Activated CD8-positive, alpha-beta memory T cell treated with anti-CD3 and anti-CD28 coated beads, Interleukin-2, amount 50 U/mL, for 48 hours (primary cell): Measurements from ENCODE around the gene CST11.
A peak's percentile ranks its signal among the peaks of the same experiment; 100 is the strongest.

Source experiments
- DNase-seq: peaks from one replicate; pipeline ENCODE4 v3.0.0-alpha.2; 2020

CST11 gene

DNA sequence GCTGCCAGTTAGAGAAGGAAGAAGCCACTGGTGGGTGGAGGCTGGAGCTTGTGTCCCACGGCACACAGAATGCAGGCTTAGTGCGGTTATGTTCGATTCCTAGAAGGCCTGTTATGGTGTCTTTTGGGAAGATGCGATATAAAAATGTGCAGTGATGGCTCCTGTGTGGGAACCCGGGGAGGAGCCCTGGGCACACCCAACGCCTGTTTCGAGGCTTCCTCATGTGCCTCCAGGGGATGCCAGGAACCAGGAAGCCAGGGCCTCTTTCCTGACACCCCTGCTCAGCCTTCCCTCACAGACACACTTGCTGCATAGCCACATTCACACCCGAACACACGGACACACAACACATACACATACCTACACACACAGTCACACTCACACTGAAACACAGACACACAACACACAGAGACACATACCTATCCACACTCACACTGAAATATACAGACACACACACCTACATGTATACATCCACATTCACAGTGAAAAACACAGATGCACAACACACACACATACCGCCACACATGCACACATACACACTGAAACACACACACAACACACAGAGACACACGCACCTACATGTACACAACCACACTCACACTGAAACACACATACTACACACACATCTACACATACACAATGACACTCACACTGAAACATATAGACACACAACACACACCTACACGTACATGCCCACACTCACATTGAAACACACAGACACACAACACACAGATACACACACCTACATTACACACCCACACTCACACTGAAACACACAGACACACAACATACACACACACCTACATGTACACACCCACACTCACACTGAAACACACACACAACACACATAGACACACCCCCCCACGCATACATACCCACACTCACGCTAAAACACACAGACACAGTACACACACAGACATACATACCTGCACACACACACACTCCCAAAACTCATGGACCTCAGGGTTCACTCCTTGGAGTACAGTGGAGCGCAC, 1.2 kb upstream of the CST11 start:
- DNase-seq, result no peak

DNA sequence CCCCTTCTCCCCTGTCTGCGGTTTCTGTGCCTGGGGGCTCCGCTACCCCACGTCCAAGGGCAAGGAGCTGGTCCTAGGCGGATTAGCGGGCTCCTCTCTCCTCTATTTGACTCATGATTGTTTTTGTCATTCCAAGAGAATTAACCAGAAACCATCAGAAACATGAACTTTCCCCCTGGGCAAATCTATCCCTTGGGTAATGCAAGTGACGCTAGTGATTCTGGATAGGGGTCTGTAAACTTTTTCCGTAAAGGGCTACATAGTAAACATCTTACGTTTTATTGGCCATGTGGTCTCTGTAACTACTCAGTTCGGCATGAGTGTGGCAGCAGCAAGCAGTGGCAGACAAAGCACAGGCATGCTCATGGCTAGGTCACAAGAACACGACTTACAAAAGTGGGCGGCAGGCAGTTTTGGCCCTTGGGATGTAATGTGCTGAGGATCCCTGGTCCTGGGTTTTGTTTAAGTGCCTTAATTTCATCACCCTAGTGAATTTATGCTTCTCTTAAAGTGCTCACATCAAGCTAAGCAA, 654 bp downstream of the CST11 start:
- no peak for DNase-seq

DNA sequence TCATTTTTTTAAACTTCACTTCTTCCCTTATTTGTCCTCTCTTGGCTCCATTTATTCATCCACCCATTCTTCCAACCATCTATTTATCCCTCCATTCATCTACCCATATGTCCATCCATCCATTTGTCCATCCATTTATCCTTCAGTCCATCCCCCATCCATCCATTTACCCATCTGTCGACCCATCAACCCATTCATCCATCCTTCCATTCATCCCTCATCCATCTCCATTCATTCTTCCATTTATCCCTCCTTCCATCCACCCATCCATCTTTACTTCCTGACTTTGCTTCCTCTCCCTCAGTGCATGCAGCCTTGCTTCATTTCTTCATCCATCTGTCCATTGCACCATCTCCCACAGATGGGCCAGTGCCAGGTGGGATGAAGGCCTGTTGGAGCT, 1.8 kb downstream of the CST11 start:
- DNase-seq, result no peak

DNA sequence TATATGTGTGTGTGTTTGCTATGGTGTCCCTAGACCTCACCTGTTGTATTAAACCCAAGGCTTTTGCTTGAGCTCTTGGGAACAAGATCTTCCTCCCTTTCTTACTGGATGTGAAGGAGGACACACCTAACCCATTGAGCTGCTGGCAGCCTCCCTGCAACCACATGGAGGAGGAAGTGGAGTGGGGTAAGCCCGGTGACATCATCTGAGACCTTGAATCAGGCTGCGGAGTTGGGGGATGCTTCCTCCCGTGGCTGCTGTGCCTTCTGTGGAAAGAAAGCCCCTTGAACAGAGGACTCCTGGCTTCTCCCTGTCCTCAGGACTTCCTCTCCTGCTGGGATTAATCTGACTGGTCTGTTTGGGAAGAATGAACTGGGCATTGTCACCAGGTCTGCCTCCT, 3.3 kb downstream of the CST11 start:
- DNase-seq, result no peak

DNA sequence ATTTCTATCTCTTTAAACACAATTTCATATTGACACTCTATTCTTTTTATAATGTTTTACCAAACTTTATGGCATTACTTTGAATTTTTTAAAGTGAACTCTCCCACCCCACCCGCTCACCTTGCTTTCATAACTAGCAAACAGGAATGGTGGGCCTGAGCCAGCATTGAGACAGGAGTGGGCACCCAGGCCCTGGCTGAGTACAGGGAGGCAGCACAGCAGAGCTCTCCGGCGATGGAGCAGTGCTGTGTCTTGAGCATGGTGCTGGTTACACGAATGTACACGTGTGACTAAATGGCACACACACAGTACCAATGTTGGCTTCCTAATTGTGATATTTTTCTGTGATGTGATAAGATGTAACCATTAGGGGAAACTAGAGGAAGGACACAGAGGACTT, 4.5 kb downstream of the CST11 start:
- DNase-seq, result no peak

DNA sequence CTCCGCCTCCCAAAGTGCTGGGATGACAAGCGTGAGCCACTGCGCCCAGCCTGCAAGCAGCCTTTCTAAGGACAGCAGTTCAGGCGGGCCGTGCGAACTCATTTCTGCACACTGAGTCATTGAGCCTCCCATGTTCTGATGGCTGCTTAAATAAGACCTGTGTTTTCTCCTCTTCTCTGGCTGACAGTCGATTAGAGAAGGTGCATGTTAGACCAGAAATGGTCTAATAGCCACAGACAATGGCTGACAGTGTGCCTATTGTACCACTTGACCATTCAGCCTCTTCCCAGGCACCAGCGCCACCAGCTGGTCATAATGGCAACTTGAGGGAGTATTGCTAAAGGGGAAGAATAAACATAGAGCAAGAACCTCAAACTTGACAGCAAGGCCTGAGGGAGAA, 6.2 kb downstream of the CST11 start:
- no peak for DNase-seq

DNA sequence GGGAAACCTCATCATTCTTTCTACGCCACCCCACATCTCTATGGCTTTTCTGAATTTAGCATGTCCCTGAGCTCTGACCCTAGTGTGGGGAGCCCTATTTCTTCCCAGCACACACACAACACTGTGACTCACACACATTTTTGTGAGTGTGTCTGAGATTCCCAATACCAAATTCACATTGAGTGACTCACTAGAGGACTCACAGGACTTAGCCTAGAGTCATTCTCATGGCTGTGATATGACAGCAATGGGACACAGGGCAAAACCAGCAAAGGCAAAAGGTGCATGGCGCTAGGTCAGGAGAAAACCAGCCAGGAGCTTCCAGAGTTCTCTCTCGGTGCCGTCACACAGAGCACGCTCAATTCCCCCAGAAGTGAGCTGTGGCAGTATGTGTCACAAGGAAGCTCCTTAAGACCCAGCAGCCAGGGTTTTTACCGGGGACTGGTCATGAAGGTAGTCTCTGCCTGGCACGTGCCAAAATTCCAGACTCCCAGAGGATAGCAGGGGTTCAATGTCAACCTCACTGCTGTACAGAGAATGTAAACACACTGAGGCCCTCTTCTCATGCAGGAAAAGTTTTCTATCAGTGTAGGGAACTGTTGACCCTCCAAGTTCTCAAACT, 7.0 kb downstream of the CST11 start:
- DNase-seq, result no peak

DNA sequence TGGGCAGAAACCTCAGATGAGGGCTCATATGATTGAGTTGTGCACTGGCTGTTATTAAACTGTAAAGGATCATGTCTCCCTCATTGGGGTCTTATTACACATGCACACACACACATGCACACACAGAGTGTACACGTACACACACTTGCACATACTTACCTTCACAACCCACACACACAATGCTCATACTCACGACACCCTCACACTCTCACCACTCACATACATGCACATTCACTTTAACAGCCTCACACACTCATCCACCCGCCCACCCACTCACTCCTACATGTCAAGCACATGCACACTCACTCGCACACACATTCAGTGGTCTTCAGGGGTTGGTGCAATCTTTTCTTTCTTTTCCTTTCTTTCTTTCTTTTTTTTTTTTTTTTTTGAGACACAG, 7.8 kb downstream of the CST11 start:
- DNase-seq, result no peak

DNA sequence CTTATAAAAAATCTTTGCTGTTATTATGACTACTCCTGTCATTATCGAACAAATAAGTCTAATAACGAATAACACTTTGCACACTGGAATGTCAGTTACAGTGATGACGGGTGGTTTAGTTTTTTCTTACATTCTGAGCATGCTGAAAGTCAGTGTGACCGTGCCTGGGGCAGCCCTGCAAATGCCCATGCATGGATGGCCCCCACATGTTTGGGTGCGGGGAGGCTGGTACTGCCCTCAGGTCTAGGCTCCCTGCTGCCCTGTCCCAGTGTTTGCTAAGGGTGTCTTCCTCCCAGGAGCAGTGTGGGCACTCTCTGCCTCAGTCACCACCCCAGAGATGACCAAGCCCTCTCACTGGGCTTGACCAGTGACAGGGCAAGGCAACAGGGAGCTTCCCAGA, 10.2 kb downstream of the CST11 start:
- DNase-seq, result no peak

DNA sequence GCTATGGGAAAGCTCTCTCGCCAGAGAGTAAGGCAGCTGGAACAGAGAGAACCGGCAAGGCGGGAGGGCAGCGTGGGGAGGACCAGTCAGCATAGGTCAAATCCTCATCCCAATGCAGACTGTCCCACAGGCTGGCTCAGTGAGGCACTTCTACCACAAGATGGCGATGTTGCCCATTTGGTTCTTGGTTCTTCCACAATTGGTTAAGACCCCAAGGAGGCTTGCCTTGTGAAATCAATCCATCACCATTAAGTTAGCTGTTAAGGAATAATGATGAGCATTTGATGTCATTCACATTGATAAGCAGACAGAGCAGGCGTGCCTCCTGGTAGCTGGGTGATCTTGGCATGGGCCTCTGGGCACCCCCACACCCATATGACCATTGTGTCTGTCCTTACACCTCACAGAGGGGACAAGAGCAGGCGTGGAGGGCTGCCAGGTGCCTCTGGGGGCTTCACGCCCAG, 10.8 kb downstream of the CST11 start:
- DNase-seq, result peak; percentile 76

DNA sequence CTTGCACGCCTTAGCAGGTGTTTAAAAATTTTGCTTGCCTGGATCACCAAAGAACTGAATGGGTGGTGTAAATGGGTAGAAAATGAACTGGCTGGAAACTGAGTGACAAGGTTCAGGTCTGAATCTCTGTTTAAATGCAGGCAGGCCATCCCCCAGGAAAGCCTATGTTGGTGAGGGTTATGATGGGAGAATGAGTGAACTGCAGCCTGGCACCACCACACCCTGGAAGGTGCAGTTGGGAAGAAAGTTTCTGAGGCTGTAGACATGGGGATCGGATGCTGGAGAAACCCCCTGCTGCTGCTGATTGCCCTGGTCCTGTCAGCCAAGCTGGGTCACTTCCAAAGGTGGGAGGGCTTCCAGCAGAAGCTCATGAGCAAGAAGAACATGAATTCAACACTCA, 12.7 kb downstream of the CST11 start:
- DNase-seq, result no peak

DNA sequence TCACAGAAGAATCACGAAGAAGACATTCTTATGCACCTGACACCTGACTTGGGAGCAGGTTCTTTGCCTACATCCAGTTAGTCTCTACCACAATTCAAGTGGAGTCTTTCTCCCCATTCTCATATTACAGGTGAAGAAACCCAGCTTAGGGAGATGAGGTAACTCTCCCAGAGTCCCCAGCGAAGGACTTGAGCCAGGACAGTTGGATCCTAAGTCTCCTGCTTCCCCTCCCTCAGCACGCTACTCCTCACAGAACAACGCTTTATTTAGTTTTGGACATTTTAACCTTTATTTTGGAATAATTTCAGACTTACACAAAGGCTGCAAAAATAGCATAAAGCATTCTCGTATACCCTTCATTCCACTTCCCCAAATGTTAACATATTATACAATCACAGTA, 14.0 kb downstream of the CST11 start:
- DNase-seq, result no peak

DNA sequence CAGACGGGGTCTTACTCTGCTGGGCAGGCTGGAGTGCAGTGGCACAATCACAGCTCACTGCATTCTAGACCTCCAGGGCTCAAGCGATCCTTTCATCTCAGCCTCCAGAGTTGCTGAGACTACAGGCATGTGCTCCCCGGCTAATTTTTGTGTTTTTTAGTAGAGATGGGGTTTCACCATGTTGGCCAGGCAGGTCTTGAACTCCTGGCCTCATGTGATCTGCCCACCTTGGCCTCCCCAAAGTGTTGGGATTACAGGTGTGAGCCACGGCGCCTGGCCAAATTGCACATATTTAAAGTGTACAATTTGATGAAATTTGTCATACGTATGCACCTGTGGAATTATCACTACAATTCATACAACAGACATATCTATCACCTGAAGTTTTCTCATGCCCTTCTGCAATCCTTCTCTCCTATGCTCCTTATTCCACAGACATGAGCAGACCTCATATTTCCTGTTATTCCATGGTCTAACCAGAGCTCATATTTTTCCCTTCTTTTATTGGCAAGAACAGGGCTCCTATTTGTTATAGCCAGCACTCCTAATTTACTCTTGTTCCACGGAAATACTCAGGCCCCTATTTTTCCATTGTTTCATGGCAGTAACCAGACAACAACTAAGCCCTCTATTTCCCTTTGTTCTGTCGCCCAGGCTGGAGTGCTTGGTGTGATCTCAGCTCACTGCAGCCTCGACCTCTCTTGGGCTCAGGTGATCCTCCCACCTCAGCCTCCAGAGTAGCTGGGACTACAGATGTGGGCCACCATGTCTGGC, 15.4 kb downstream of the CST11 start:
- no peak for DNase-seq

DNA sequence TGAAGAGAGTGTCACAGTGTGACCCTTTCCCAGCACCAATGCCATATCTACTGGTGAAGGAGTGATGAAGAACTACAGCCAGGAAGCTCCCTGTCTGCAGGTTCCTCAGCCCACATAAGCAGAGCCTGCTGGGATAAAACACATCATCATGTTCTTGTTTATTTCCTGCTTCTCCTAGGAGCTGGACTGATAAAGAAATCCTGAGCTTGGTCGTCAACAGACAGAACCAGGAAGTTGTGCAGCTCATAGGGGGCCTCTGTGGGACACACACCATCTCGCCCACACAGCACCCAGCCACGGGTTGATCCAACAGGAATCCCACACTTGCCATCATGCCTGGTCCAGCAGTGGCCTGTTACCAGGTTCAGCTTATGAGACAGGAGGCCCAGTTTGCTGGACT, 16.0 kb downstream of the CST11 start:
- DNase-seq, result no peak

DNA sequence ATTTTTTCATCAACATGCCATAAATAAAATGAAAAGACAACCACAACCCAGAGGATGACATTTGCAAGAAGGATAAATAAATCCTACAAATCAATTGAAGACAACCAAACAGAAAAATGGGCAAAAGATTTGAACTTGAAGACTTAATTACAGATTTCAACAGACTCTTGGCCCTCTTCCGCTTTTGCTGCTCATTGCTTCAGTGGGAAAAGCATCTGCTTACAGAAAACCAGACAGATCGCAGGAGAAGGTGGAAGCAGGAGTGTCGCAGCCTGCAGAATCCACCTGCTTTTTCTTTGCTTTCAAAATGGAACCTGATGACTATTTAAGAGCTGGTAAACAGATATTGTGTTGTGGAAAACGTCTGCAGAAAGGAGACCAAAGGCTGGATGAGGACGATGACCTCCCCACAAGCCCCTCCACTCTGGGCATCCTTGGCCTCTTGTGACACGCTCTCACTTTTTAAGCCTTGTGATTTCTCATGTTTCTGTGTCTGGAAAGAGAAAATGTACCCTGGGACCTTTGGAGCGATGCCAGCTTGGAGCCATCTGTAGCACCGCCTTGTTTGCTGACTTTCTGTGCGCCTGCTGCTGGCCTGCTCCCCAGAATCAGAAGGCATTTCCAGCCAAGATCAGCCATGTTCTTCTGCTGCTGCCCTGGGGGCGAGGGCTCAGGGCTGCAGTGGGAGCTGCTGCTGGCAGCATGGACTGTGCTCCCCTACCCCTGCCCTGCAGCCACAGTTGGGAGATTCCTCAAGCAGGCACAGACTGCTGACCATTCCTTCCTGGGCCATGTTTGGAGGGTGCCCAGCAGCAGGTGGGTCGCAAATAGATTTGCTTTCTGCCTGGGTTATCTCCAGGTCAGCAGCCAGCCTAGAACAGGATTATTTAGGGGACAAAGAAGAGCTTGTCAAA, 16.8 kb downstream of the CST11 start:
- DNase-seq, result no peak

DNA sequence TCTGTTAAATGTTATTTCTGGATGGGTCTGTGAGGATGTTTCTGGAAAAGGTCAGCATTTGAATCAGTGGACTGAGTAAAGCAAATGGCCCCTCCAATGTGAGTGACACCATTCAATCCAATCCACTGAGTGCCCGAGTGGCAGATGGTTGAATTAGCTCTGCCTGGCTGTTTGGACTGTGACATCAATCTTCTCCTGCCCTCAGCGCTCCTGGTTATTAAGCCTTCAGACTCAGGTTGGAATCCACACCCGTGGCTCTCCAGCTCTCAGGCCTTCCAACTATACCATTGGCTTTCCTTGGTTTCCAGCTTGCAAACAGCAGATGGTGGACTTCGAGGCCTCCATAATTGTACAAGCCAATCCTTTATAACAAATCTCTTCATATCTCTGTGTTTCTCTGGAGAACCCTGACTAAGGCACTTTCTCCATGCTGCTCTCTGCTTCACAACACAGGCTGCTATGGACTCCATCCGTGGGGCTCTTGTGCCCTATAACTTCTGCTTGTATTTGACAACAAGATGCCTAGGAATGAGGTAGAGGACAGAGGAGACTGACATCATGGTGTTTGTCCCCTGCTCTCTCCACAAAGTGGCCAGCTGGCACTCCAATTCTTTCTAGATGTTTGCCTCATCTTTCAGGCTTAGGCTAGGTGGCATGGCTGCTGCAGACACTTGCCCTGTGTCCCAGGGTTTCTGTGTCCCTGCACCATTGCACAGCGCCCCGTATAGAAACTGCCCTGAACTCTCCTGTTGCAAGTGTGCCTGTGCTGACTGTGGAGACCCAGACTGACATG, 18.0 kb downstream of the CST11 start:
- no peak for DNase-seq

DNA sequence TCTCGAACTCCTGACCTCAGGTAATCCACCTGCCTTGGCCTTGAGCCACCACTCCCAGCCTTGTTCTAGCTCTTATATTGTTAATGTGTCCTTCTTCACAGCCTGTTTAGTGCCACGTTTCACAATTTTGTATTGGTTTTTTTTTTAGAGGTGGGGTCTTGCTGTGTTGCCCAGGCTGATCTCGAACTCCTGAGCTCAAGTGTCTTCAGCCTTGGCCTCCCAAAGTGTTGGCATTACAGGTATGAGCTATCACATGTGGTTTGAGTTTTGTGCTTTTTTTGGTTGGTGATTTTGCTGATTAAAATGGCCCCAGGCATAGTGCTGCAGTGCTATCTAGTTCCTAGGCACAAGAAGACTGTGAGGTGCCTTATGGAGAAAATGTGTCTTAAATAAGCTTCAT, 19.0 kb downstream of the CST11 start:
- DNase-seq, result no peak

DNA sequence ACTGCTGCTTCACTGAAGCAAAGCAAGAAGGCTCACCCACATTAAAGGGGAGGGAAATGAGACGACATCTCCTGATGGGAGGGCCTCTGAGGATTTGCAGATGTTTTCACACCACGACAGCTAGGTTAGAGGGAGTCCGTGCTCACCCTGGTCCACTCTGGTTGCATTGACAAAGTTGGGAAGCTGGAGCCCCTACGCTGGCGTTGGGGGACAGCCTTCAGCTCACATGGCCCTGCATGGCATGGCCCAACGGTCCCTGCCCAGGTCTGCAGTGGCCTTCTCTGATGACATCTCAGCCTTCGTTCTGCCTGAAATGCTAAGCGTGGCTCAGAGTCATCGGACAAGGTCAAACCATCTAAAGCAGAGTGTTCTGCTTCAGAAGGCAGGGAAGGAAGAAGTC, 27.5 kb downstream of the CST11 start:
- no peak for DNase-seq

DNA sequence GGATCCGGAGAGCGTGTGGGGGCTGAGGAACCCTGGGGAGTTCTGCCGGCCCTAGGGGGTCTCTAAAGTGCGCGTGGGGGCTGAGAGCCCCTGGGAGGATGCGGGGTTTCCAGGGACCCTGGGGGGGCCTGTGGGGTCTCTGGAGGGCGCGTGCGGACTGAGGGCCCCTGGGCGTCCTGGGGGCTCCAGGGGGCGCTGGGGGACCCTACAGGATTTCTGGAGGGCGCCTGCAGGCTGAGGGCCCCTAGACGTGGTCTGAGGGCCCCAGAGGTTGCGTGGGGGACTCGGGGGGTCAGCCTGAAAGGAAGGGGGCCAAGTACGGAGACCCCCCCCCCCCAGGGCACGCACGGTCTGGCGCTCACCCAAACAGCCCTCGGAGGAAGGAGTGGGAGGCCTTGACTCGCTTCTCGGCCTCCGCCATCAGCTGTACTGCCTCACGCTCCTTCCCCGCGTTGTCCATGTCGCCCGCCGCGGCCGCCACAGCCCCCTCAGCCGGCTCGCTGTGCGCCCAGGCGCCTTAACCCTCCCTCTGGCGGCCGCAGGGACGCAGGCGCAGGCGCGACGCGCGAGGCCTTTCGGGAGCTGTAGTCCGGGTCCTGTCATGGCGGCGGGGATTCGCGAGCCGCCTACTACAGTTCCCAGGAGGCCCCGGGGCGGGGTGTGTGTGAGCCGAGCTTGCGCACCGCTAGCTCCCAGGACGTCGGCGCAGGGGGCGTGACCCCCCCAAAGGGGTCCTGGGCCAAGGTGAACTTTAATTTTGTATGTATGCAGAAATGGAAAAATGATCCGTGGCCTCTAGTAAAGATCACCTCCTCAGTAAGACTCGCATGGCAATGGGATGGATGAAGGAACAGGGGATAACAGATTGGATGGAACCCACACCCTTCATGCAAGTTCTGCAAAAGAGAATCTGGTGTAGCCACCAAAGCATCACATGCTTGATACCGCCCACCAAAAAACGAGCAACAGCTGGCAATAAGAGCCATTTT, 31.4 kb downstream of the CST11 start, which contains the start of gene NAPB:
Gene NAPB (minus strand): TSS at position 546 of the 989 bp plus-strand sequence. CDS start 86 bp downstream, at position 460.
- peak; percentile 94 for DNase-seq
